Activated CD4-positive, alpha-beta T cell treated with anti-CD3 and anti-CD28 coated beads, Interleukin-2, amount 50 U/mL, for 1 hour (primary cell): Measurements from ENCODE around the gene LRRC8C.
"Not testable (repeated sequence)": the region's sequence is repeated elsewhere in the genome, so short reads cannot be mapped to it uniquely, and the experiment has no call there.

Source experiments
- DNase-seq: peaks from one replicate; pipeline ENCODE4 v3.0.0-alpha.2; 2020

Gene LRRC8C

GRCh38 chr1:89608319-89608983 is 24.5 kb upstream of the LRRC8C start:
- DNase-seq: peak; percentile 73

DNA sequence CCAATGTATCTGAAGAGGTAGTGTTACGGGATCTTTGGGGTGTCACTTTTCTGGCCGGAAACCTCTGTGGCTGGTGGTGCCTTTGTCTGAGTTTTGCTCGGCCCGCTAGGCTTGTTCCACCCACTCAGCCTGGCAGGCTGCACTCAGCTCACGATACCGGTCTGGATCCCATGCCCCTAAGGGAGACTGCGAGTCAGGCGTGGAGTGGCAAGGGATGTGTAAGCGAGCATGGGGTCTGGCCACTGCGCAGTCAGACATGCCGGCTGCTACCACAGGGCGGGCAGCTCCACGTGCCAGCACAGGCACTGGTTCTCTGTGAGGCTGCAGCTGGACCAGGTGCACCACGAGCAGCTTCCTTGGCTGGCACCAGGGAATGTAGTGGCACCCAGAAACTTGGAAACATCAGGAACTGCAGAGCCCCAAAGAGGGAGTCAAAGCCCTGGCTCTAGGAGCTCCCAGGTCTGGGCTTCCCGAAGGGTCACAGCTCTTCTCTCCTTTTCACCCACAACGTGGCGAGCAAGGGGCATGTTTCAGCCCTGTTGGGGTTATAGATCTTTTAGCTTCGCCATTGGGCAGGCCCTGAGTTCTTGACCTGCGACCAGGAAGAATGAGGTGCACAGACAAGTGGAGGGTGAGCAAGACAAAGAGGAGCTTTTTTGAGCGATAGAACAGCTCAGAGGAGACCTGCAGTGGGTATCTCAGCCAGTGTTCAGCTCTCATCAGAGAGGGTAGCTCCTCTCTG is 23.8 kb upstream of the LRRC8C start:
- DNase-seq: peak; percentile 64

DNA sequence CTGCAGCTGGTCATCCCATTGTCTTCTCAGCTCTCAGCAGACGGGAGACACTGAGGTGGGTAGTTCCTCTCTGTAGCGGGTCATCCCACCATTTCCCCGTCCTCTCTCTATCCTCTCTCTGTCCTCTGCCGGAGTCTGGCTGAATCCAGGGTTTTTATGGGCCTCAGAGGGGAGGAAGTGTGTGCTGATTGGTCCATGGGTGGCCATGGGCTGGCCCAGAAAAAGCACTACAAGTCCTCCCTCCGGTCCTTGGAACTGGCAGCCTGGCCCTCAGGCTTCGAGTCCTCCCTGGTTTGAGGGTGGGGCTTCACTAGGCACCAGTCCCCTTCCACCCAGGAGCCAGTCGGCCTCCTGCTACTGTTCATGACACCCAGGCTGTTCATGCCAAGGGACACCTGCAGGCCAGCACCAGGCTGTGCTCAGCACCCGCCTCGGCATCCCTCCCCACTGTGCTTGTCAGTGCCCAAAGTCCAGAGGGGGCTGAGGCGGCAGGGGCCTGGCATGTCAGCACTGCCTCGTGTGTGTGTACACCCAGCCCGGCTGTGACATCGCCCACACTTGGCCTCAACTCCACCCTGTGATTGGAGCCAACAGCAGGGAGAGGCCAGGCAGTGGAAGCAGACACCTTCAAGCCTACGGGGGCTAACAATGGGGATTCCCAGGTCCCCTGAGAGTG is 23.0 kb upstream of the LRRC8C start:
- peak; percentile 34 for DNase-seq

DNA sequence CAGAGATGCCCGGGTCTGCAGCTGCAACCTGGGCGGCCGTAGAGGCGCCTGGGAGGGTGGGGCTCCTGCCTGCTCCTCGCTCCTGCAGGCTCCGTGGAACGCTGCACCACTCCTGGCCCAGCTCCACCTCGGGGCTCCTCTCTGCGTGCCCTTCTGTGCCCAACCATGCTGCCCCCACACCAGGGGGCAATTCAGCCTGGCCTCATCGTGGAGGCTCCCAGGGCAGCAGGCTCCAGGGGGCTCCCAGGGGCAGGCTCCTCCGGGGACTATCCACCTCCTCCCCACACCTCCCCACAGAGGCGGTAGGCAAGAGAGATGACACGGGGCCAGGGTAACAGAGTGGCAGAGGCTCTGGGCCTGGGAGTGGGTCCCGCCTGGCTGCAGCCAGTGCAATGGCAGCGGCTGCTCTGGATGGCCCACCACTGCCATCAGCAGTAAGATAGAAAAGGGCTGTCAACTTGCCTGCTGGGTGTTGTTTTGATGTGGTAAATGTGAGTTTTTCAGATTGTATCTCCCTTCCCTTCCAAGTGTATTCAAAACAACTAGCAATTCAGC is 22.4 kb upstream of the LRRC8C start:
- peak; percentile 58 for DNase-seq

DNA sequence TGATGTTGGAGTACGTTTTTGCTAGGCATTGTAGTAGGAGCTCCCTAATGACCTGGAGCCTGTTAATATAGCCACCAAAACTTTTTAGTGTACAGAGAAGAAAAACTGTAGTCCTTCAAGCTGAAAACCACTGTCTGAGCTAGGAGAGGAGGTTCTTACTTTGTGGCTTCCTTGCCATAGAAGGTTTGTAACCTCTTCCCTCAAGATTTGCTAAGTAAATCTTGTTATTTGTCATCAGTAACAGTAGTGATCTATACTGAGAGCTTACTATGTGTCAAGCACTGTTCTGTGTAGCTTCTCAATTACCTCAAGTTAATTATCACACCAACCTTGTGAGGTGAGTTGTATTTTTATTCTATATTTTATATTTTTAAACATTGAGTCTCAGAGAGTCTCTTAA is 21.2 kb upstream of the LRRC8C start:
- DNase-seq: no peak

DNA sequence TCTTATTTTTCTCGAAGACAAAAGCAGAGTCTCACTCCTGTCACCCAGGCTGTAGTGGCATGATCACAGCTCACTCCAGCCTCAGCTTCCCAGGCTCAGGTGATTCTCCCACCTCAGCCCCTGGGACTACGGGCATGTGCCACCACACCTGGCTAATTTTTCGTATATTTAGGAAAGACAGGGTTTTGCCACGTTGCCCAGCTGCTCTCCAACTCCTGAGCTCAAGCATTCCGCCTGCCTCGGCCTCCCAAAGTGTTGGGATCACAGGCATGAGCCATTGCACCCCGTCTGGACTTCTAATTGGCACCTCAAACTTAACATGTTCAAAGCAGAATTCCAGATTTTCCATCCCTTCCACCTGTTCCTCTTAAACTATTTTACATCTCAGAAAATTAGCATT is 19.0 kb upstream of the LRRC8C start:
- DNase-seq: no peak

GRCh38 chr1:89615676-89616598 is 17.0 kb upstream of the LRRC8C start:
- DNase-seq: no peak

GRCh38 chr1:89616844-89617627 is 15.9 kb upstream of the LRRC8C start:
- no peak for DNase-seq

DNA sequence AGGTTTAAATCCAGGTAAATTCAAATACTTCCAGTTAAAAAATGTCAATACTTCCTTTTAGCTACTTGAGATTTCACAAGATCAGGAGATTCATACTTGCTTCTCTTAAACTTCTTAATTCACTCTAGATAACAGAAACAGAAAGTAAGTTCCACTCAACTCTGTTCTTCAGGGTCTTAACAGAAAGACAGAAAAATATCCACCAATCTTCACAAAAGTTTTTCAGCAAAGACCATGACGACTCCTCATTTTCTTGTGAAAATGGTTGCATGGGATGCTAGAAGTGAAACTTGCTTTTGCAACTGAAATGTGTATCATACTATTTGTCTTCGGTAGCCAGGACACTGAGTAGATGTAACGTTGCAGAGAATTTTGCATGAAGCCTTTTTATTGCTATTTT is 12.3 kb upstream of the LRRC8C start:
- DNase-seq: no peak

DNA sequence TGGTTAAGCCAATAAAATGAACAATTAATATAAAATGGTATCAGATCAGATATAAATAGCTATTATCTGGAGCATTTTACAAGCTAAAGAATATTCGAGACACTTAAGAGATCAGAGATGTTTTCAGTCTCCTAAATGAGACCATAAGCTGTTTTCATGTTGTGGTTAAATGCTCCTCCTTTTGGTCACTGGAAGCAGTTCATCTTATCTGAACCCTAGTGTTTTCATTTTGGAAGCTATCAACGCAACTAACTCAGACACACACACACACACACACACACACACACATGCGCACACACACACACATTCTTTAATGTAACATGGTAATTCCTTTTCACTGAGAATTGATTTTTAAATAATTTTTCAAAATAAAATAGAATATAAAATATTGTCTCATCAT is 10.0 kb upstream of the LRRC8C start:
- DNase-seq: no peak

DNA sequence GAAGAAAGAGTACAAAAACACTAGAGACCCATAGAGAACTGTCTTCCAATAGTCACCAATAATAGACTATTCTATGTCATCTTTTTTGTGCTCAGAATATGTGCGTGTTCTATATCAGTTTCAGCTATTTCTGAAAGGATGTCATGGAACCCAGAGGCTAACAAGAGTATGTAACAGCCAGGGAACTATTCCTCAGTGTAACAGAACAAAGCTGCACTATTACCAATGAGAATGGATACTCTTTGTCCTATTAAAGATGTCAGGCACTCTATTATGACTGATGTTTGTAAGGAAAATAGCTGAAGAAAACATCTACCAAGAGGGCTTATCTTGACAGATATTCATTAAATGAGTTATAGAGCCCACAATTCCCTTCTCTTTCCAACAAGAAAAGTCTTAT is 8.6 kb upstream of the LRRC8C start:
- DNase-seq: no peak

- no peak for DNase-seq
Measured at GRCh38 chr1:89624715-89625323, 8.1 kb upstream of the LRRC8C start.

- no peak for DNase-seq
Measured at GRCh38 chr1:89627596-89627962, 5.3 kb upstream of the LRRC8C start.

GRCh38 chr1:89629146-89629545 is 3.8 kb upstream of the LRRC8C start:
- DNase-seq: no peak

- not testable (repeated sequence) for DNase-seq
Measured at GRCh38 chr1:89629600-89629999, 3.3 kb upstream of the LRRC8C start.

DNA sequence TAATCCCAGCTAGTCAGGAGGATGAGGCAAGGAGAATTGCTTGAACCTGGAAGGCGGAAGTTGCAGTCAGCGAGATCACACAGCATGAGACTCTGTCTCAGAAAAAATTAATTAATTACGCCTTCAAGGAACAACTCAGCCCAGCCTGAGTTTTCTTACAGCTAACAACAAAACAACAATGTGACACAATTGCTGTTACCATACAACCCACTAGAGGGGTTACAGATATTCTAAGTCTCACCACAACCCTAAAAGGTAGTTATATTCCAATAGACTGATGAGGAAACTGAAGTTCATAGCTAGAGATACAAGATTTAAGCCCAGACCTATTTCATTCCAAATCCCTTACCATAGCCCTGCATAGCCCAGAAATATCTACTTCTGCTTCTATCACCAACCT is 2.9 kb upstream of the LRRC8C start:
- no peak for DNase-seq

GRCh38 chr1:89631816-89632656 is 884 bp upstream of the LRRC8C start:
- DNase-seq: no peak

- peak; percentile 59 for DNase-seq
Measured at GRCh38 chr1:89633248-89633799, 404 bp downstream of the LRRC8C start.

GRCh38 chr1:89633800-89634625 is 1.1 kb downstream of the LRRC8C start:
- DNase-seq: no peak
